Activated CD4-positive, alpha-beta T cell treated with anti-CD3 and anti-CD28 coated beads for 48 hours (primary cell): ENCODE data around the gene TMF1.

Source experiments
- DNase-seq: peaks from one replicate; pipeline ENCODE4 v3.0.0-alpha.2; 2020

TMF1 gene

DNA sequence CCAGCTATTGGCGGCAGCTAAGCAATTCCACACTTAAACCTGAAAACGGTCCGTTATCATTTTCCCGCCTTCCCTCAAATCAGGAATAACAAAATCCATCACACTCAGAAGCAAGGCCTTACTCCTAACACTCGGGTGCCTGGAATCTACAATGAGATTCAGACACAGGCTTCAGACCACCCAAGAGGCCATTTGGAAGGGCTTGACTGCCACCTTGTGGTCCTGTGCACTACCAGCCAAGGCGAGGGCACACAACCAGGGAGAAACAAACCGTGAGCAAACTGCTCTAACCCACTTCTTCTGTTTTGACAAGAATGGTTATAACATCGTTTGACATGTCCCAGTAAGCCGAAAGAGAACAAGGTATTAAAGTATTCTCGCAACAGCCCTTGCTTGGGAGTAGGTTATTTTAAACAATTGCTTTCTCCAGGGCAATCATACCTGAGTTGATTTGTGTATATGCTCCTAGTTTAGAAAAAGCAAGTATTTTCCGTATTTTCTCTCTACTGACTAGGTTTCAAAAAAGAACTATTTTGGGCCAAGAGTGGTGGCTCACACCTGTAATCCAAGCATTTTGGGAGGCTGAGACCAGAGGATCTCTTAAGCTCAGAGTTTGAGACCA, 79.7 kb downstream of the TMF1 start:
- peak; percentile 59 for DNase-seq
